ENCODE data around the gene BAZ2B.

Gene BAZ2B

GRCh38 chr2:159457589-159457988, 158.8 kb downstream of the BAZ2B start:
- Mint-ChIP-seq H3K36me3 (ENCODE audit: insufficient read depth) (peaks cover 2% of the 10 kb centered on the region), H3K4me1 (peaks cover 41% of the 10 kb centered on the region), H3K27ac (ENCODE audit: low read depth) (peak overlapping the region; percentile 19), H3K4me3 (peak overlapping the region; percentile 0), H3K27me3 (no peaks in the 10 kb centered on the region), H3K9me3 (no peaks in the 10 kb centered on the region)
- DNase-seq (ENCODE audit: low spot score in 2 of 2) (no peak), ATAC-seq (replicated peaks; ENCODE audit: extremely low read depth, poor library complexity, severe bottlenecking) (no peak)

GRCh38 chr2:159456500-159457426, 159.6 kb downstream of the BAZ2B start:
- Mint-ChIP-seq H3K27me3 (no peaks in the 10 kb centered on the region), H3K27ac (ENCODE audit: low read depth) (peak overlapping the region; percentile 19), H3K4me3 (peak overlapping the region; percentile 15), H3K4me1 (peaks cover 33% of the 10 kb centered on the region), H3K36me3 (ENCODE audit: insufficient read depth) (peaks cover 2% of the 10 kb centered on the region), H3K9me3 (no peaks in the 10 kb centered on the region)
- DNase-seq (ENCODE audit: low spot score in 2 of 2): no peak
- peak; percentile 49 for ATAC-seq (replicated peaks; ENCODE audit: extremely low read depth, poor library complexity, severe bottlenecking)

DNA sequence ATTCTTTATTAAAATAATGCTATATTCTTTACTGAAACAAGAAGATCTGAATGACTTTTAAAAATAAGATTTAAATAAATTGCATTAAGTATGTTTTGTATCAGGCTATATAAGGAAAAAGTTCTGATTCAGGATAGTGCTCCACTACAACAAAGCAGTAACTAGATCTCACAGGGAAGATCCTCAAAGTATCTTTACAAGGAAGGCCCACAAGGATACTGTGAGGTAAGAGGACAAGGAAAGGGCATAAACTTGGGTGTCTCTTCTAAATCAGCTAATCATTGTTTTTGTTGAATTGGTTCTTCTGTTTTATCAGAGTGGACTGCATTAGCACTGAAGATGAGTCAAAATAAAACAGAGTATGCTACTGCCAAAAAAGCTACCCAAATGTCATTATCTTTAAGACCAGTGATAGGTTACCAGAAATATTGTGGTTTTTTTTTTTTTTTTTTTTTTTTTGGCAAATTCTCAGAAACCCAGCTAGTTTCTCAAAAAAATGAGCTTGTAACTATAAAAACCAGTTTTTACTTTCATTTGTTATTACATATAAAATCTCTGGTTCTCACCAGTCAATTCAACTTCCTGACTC, 160.9 kb downstream of the BAZ2B start:
- no peaks in the 10 kb centered on the region for H3K9me3 Mint-ChIP-seq
- no peaks in the 10 kb centered on the region for H3K27me3 Mint-ChIP-seq
- peaks cover 27% of the 10 kb centered on the region for H3K4me1 Mint-ChIP-seq
- no peak for ATAC-seq (replicated peaks; ENCODE audit: extremely low read depth, poor library complexity, severe bottlenecking)
- H3K4me3 Mint-ChIP-seq: no peak overlapping the region
- DNase-seq (ENCODE audit: low spot score in 2 of 2): no peak
- peaks cover 2% of the 10 kb centered on the region for H3K36me3 Mint-ChIP-seq (ENCODE audit: insufficient read depth)
- peak overlapping the region; percentile 4 for H3K27ac Mint-ChIP-seq (ENCODE audit: low read depth)

- Mint-ChIP-seq H3K36me3 (ENCODE audit: insufficient read depth) (peaks cover 2% of the 10 kb centered on the region), H3K27me3 (no peaks in the 10 kb centered on the region), H3K27ac (ENCODE audit: low read depth) (no peak overlapping the region), H3K9me3 (no peaks in the 10 kb centered on the region), H3K4me1 (peaks cover 27% of the 10 kb centered on the region), H3K4me3 (no peak overlapping the region)
- DNase-seq (ENCODE audit: low spot score in 2 of 2): no peak
- ATAC-seq (replicated peaks; ENCODE audit: extremely low read depth, poor library complexity, severe bottlenecking): no peak
Measured at GRCh38 chr2:159454185-159454584, 162.2 kb downstream of the BAZ2B start.

DNA sequence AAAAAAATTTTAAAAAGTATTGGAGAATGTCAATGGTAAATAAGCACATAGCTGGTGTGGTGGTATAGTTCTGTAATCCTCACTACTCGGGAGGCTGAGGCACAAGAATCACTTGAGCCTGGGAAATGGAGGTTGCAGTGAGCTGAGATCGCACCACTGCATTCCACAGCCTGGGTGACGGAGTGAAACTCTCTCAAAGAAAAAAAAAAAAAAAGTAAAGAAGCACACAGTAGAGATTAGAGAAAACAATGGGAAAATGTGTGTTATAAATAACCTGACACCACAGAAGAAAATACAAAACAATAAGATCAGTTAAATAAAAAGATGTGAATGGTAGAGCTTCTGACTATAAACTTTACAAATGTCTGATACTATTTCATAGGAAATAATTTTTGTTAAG, 166.2 kb downstream of the BAZ2B start:
- no peaks in the 10 kb centered on the region for H3K27me3 Mint-ChIP-seq
- H3K9me3 Mint-ChIP-seq: peaks cover 5% of the 10 kb centered on the region
- peaks cover under 1% of the 10 kb centered on the region for H3K4me1 Mint-ChIP-seq
- H3K27ac Mint-ChIP-seq (ENCODE audit: low read depth): peak overlapping the region; percentile 16
- ATAC-seq (replicated peaks; ENCODE audit: extremely low read depth, poor library complexity, severe bottlenecking) (no peak), DNase-seq (ENCODE audit: low spot score in 2 of 2) (no peak)
- no peak overlapping the region for H3K4me3 Mint-ChIP-seq
- H3K36me3 Mint-ChIP-seq (ENCODE audit: insufficient read depth): peaks cover 13% of the 10 kb centered on the region

- H3K27me3 Mint-ChIP-seq: no peaks in the 10 kb centered on the region
- peak overlapping the region; percentile 16 for H3K27ac Mint-ChIP-seq (ENCODE audit: low read depth)
- DNase-seq (ENCODE audit: low spot score in 2 of 2): no peak
- peaks cover 16% of the 10 kb centered on the region for H3K36me3 Mint-ChIP-seq (ENCODE audit: insufficient read depth)
- ATAC-seq (replicated peaks; ENCODE audit: extremely low read depth, poor library complexity, severe bottlenecking): no peak
- H3K9me3 Mint-ChIP-seq: peaks cover 5% of the 10 kb centered on the region
- no peaks in the 10 kb centered on the region for H3K4me1 Mint-ChIP-seq
- no peak overlapping the region for H3K4me3 Mint-ChIP-seq
Measured at GRCh38 chr2:159449504-159450124, 166.7 kb downstream of the BAZ2B start.

DNA sequence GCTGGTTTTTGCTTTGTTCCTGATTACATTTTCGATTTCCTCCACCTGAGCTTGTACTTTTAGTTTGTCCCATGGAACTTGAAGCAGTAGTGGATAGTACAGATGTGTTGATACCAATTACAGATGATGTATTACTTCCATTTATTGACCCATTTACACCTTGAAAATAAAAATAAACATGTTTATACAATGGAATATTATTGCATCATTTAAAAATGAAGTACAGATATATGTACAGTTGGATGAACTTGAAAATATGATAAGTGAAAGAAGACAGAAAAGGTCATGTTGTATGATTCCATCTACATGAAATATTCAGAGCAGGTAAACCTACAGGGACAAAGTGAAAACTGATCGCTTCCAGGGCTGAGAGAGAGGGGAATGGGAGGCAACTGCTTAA, 169.5 kb downstream of the BAZ2B start:
- no peak for DNase-seq (ENCODE audit: low spot score in 2 of 2)
- peaks cover 27% of the 10 kb centered on the region for H3K36me3 Mint-ChIP-seq (ENCODE audit: insufficient read depth)
- no peak overlapping the region for H3K27ac Mint-ChIP-seq (ENCODE audit: low read depth)
- H3K4me1 Mint-ChIP-seq: no peaks in the 10 kb centered on the region
- no peak for ATAC-seq (replicated peaks; ENCODE audit: extremely low read depth, poor library complexity, severe bottlenecking)
- no peak overlapping the region for H3K4me3 Mint-ChIP-seq
- peaks cover 5% of the 10 kb centered on the region for H3K9me3 Mint-ChIP-seq
- no peaks in the 10 kb centered on the region for H3K27me3 Mint-ChIP-seq

GRCh38 chr2:159446201-159446600, 170.1 kb downstream of the BAZ2B start:
- Mint-ChIP-seq H3K27ac (ENCODE audit: low read depth) (no peak overlapping the region), H3K27me3 (no peaks in the 10 kb centered on the region), H3K9me3 (peaks cover 5% of the 10 kb centered on the region), H3K36me3 (ENCODE audit: insufficient read depth) (peaks cover 27% of the 10 kb centered on the region), H3K4me3 (no peak overlapping the region), H3K4me1 (no peaks in the 10 kb centered on the region)
- ATAC-seq (replicated peaks; ENCODE audit: extremely low read depth, poor library complexity, severe bottlenecking): no peak
- no peak for DNase-seq (ENCODE audit: low spot score in 2 of 2)

DNA sequence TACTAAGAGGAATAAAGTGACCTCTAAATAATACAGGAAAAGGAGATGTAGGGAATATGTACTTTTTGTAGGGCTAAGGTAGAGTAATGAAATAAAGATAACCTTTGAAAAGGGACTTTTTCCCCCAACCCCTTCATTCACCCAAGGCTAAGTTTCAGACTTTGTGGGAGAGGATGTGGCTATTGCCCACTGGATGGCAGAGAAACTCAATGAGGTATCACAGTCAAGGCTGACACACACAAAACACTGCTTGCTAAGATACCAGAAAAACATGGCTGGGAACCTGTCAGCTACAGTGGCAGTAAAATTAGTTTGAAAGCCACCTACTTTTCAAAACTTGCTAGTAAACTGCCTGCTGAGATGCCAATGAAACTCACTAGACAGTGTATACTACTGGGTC, 171.0 kb downstream of the BAZ2B start:
- DNase-seq (ENCODE audit: low spot score in 2 of 2) (no peak), ATAC-seq (replicated peaks; ENCODE audit: extremely low read depth, poor library complexity, severe bottlenecking) (no peak)
- H3K27me3 Mint-ChIP-seq: no peaks in the 10 kb centered on the region
- no peak overlapping the region for H3K4me3 Mint-ChIP-seq
- H3K27ac Mint-ChIP-seq (ENCODE audit: low read depth): no peak overlapping the region
- peaks cover 5% of the 10 kb centered on the region for H3K9me3 Mint-ChIP-seq
- H3K36me3 Mint-ChIP-seq (ENCODE audit: insufficient read depth): peaks cover 32% of the 10 kb centered on the region
- H3K4me1 Mint-ChIP-seq: no peaks in the 10 kb centered on the region

GRCh38 chr2:159444754-159445153, 171.6 kb downstream of the BAZ2B start:
- no peak overlapping the region for H3K27ac Mint-ChIP-seq (ENCODE audit: low read depth)
- H3K4me1 Mint-ChIP-seq: no peaks in the 10 kb centered on the region
- no peak for ATAC-seq (replicated peaks; ENCODE audit: extremely low read depth, poor library complexity, severe bottlenecking)
- H3K27me3 Mint-ChIP-seq: no peaks in the 10 kb centered on the region
- peaks cover 32% of the 10 kb centered on the region for H3K36me3 Mint-ChIP-seq (ENCODE audit: insufficient read depth)
- no peak for DNase-seq (ENCODE audit: low spot score in 2 of 2)
- peaks cover 5% of the 10 kb centered on the region for H3K9me3 Mint-ChIP-seq
- H3K4me3 Mint-ChIP-seq: no peak overlapping the region

DNA sequence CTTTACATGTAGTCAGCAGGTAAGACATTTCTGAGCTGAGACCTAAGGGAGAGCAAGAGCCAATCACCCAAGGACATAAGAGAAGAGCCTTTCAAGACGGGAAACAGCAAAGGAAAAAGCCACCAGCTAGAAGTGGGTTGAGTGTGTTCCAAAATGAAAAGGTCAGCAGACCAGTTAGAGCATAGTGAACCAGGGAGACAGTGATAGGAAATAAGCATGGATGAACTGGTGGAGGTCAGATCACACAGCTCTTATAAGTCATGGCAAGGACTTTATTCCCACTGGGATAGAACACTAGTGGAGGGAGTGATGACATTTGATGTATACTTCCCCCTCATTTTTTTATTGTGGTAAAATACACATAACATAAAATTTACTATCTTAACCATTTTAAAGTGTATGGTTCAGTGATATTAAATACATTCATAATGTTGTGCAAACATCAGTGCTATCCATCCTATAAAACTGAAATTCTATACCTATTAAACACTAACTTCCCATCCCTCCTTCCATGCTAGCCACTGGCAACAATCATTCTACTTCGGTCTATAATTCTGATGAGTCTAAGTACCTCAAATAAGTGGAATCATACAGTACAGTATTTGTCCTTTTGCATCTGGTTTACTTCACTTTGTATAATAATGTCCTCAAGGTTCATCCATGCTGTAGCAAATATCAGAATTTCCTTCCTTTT, 174.0 kb downstream of the BAZ2B start:
- H3K27me3 Mint-ChIP-seq: no peaks in the 10 kb centered on the region
- no peak for DNase-seq (ENCODE audit: low spot score in 2 of 2)
- no peak overlapping the region for H3K27ac Mint-ChIP-seq (ENCODE audit: low read depth)
- ATAC-seq (replicated peaks; ENCODE audit: extremely low read depth, poor library complexity, severe bottlenecking): no peak
- no peak overlapping the region for H3K4me3 Mint-ChIP-seq
- H3K4me1 Mint-ChIP-seq: no peaks in the 10 kb centered on the region
- H3K9me3 Mint-ChIP-seq: peaks cover 5% of the 10 kb centered on the region
- peaks cover 40% of the 10 kb centered on the region for H3K36me3 Mint-ChIP-seq (ENCODE audit: insufficient read depth)

DNA sequence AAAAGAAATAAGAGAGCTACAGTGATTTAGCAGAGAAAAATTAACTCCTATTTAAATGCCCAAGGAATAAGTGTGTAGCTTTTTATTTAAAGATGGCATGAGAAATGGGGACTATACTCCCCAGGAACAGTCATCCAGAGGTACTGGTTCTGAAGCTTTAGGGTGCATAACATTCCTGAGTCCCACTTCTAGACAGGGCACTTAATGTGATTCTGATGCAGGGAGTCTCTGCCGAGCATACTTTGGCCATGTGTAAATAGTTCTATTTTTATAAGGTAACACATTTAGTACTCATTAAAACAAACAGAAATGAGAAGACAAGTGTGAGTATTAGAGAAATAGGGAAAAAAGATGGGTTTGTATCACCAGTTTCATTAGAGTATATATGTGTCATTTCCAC, 175.2 kb downstream of the BAZ2B start:
- Mint-ChIP-seq H3K27ac (ENCODE audit: low read depth) (no peak overlapping the region), H3K4me3 (no peak overlapping the region), H3K4me1 (no peaks in the 10 kb centered on the region), H3K9me3 (no peaks in the 10 kb centered on the region), H3K36me3 (ENCODE audit: insufficient read depth) (peaks cover 46% of the 10 kb centered on the region), H3K27me3 (no peaks in the 10 kb centered on the region)
- DNase-seq (ENCODE audit: low spot score in 2 of 2) (no peak), ATAC-seq (replicated peaks; ENCODE audit: extremely low read depth, poor library complexity, severe bottlenecking) (no peak)
